Muscle layer of colon (tissue), 2 donors: ENCODE data around the gene ALDH1L1.

ENCODE experiments used
- H3K27ac ChIP-seq: one replicate; pipeline ENCODE4 v1.7.0; 2013; ENCODE audit warnings: low read depth, mild to moderate bottlenecking, low read length, moderate library complexity
- H3K27me3 ChIP-seq, 2 donors: one replicate each; pipeline ENCODE4 v1.7.0; 2013; ENCODE audit warnings: low read length in 2 of 2, mild to moderate bottlenecking in 2 of 2; ENCODE audit not compliant: insufficient read depth in 2 of 2, control insufficient read depth in 1 of 2
- H3K36me3 ChIP-seq: one replicate; pipeline ENCODE4 v1.7.0; 2013; ENCODE audit warnings: mild to moderate bottlenecking, low read length; ENCODE audit not compliant: insufficient read depth
- H3K4me1 ChIP-seq: one replicate; pipeline ENCODE4 v1.7.0; 2013; ENCODE audit warnings: mild to moderate bottlenecking, low read length; ENCODE audit not compliant: insufficient read depth
- H3K4me3 ChIP-seq, 2 donors: one replicate each; pipeline ENCODE4 v1.7.0; 2013; ENCODE audit warnings: low read length in 2 of 2, low read depth in 1 of 2, mild to moderate bottlenecking in 1 of 2, moderate library complexity in 1 of 2
- H3K9ac ChIP-seq: one replicate; pipeline ENCODE4 v1.7.0; 2013; ENCODE audit warnings: low read length
- H3K9me3 ChIP-seq: one replicate; pipeline ENCODE4 v1.7.0; 2013; ENCODE audit warnings: mild to moderate bottlenecking, low read length
- donor health status: abdominal sarcoma.
- donor health status: Adenocarcinoma of cecum.

The ALDH1L1 gene

GRCh38 chr3:126180477-126181397 lies at the start of gene ALDH1L1:
ALDH1L1 (minus strand) TSS chr3:126180586; CDS start chr3:126160979, 19,607 bp downstream.
- H3K9ac ChIP-seq, result peak within 1 kb of the TSS; percentile 5
- no peaks in the 10 kb centered on the region for H3K27me3 ChIP-seq
- H3K9me3 ChIP-seq, result no peaks in the 10 kb centered on the region
- H3K27ac ChIP-seq, result no peak within 1 kb of the TSS
- H3K4me3 ChIP-seq, result peak within 1 kb of the TSS; percentile 40 to 62
- H3K36me3 ChIP-seq, result no peaks in the 10 kb centered on the region
- H3K4me1 ChIP-seq, result no peaks in the 10 kb centered on the region

GRCh38 chr3:126226374-126226773 lies 46.0 kb upstream of the ALDH1L1 start:
- Histone ChIP-seq H3K4me1 (no peaks in the 10 kb centered on the region), H3K9ac (no peak overlapping the region), H3K36me3 (no peaks in the 10 kb centered on the region), H3K27ac (no peak overlapping the region), H3K27me3 (no peaks in the 10 kb centered on the region), H3K9me3 (no peaks in the 10 kb centered on the region), H3K4me3 (no peak overlapping the region)

GRCh38 chr3:126216416-126216815 lies 36.0 kb upstream of the ALDH1L1 start:
- Histone ChIP-seq H3K27me3 (peaks cover 0 to 7% of the 10 kb centered on the region in 2 donors), H3K9ac (no peak overlapping the region), H3K9me3 (no peaks in the 10 kb centered on the region), H3K4me3 (no peak overlapping the region), H3K36me3 (no peaks in the 10 kb centered on the region), H3K4me1 (no peaks in the 10 kb centered on the region), H3K27ac (no peak overlapping the region)

GRCh38 chr3:126213379-126214028 lies 33.1 kb upstream of the ALDH1L1 start:
- H3K27me3 ChIP-seq, result peaks cover 0 to 7% of the 10 kb centered on the region in 2 donors
- no peak overlapping the region for H3K27ac ChIP-seq
- no peaks in the 10 kb centered on the region for H3K4me1 ChIP-seq
- no peak overlapping the region for H3K9ac ChIP-seq
- H3K4me3 ChIP-seq, result peak overlapping the region; percentile 52 to 71
- no peaks in the 10 kb centered on the region for H3K36me3 ChIP-seq
- no peaks in the 10 kb centered on the region for H3K9me3 ChIP-seq

GRCh38 chr3:126212620-126213378 lies 32.4 kb upstream of the ALDH1L1 start:
- Histone ChIP-seq H3K27me3 (peaks cover 0 to 7% of the 10 kb centered on the region in 2 donors), H3K27ac (peak overlapping the region; percentile 22), H3K4me1 (no peaks in the 10 kb centered on the region), H3K9me3 (no peaks in the 10 kb centered on the region), H3K4me3 (peak overlapping the region; percentile 52 to 71), H3K36me3 (no peaks in the 10 kb centered on the region), H3K9ac (no peak overlapping the region)

- Histone ChIP-seq H3K36me3 (no peaks in the 10 kb centered on the region), H3K9ac (no peak overlapping the region), H3K27me3 (peaks cover 0 to 7% of the 10 kb centered on the region in 2 donors), H3K27ac (no peak overlapping the region), H3K4me1 (no peaks in the 10 kb centered on the region), H3K4me3 (peak overlapping the region in 1 of 2 donors; percentile 71), H3K9me3 (no peaks in the 10 kb centered on the region)
These were observed 31.8 kb upstream of the ALDH1L1 start for GRCh38 chr3:126212250-126212619.

- no peak overlapping the region for H3K9ac ChIP-seq
- no peaks in the 10 kb centered on the region for H3K4me1 ChIP-seq
- H3K36me3 ChIP-seq, result no peaks in the 10 kb centered on the region
- no peaks in the 10 kb centered on the region for H3K9me3 ChIP-seq
- H3K27me3 ChIP-seq, result peaks cover 0 to 7% of the 10 kb centered on the region in 2 donors
- no peak overlapping the region for H3K27ac ChIP-seq
- H3K4me3 ChIP-seq, result no peak overlapping the region
These were observed 31.2 kb upstream of the ALDH1L1 start for GRCh38 chr3:126211569-126211968.

- Histone ChIP-seq H3K27ac (no peak overlapping the region), H3K4me1 (no peaks in the 10 kb centered on the region), H3K4me3 (no peak overlapping the region), H3K9me3 (no peaks in the 10 kb centered on the region), H3K9ac (no peak overlapping the region), H3K36me3 (no peaks in the 10 kb centered on the region), H3K27me3 (peaks cover 0 to 7% of the 10 kb centered on the region in 2 donors)
These were observed 30.2 kb upstream of the ALDH1L1 start for GRCh38 chr3:126210606-126211005.

GRCh38 chr3:126209741-126210140 lies 29.4 kb upstream of the ALDH1L1 start:
- no peak overlapping the region for H3K9ac ChIP-seq
- H3K36me3 ChIP-seq, result no peaks in the 10 kb centered on the region
- H3K4me1 ChIP-seq, result no peaks in the 10 kb centered on the region
- H3K4me3 ChIP-seq, result no peak overlapping the region
- no peak overlapping the region for H3K27ac ChIP-seq
- peaks cover 0 to 7% of the 10 kb centered on the region in 2 donors for H3K27me3 ChIP-seq
- H3K9me3 ChIP-seq, result no peaks in the 10 kb centered on the region

- no peak overlapping the region for H3K4me3 ChIP-seq
- H3K27ac ChIP-seq, result no peak overlapping the region
- H3K9ac ChIP-seq, result no peak overlapping the region
- no peaks in the 10 kb centered on the region for H3K4me1 ChIP-seq
- H3K27me3 ChIP-seq, result peaks cover 0 to 7% of the 10 kb centered on the region in 2 donors
- H3K36me3 ChIP-seq, result no peaks in the 10 kb centered on the region
- no peaks in the 10 kb centered on the region for H3K9me3 ChIP-seq
These were observed 28.3 kb upstream of the ALDH1L1 start for GRCh38 chr3:126208606-126209256.

- no peaks in the 10 kb centered on the region for H3K9me3 ChIP-seq
- no peak overlapping the region for H3K27ac ChIP-seq
- H3K4me3 ChIP-seq, result no peak overlapping the region
- H3K27me3 ChIP-seq, result peaks cover 0 to 1% of the 10 kb centered on the region in 2 donors
- no peaks in the 10 kb centered on the region for H3K36me3 ChIP-seq
- H3K4me1 ChIP-seq, result no peaks in the 10 kb centered on the region
- H3K9ac ChIP-seq, result no peak overlapping the region
These were observed 27.8 kb upstream of the ALDH1L1 start for GRCh38 chr3:126208182-126208581.
